H1 (cell line): Measurements from ENCODE around the gene ECI1. TPM values are rescaled to one million over a fixed set of nuclear protein-coding genes. Genes with fewer than 3 reads are reported as not detected.
A peak's percentile ranks its signal among the peaks of the same experiment; 100 is the strongest.

Source experiments
- CTCF ChIA-PET: fragments of 300-600 bp; sonication (Branson Sonifier 250); formaldehyde crosslinking; loops from one replicate; lab custom pipeline; 2021; ENCODE audit not compliant: partially characterized antibody; lab: Charles Lee
- POLR2A ChIA-PET: fragments of 300-600 bp; sonication (Branson Sonifier 250); formaldehyde crosslinking; loops from one replicate; lab custom pipeline; 2021; ENCODE audit warnings: inconsistent platforms; ENCODE audit not compliant: partially characterized antibody; lab: Charles Lee
- DNase-seq, 2 experiments: peaks; one replicate each; pipeline versions ENCODE4 v3.0.0 to v3.0.0-alpha.2; 2010 to 2022; ENCODE audit warnings: low spot score in 2 of 2, low read depth in 1 of 2, mixed read lengths in 1 of 2
- FAIRE-seq: peaks from 2 replicates; lab custom pipeline; 2011; peaks lifted over from hg19 to GRCh38; lab: Jason Lieb, UNC
- H2AFZ ChIP-seq: 2 replicates; pipeline ENCODE4 v1.8.1; 2012; ENCODE audit warnings: low read length, inconsistent platforms
- H2AK5ac ChIP-seq: 2 replicates; pipeline ENCODE4 v1.6.1; 2013; ENCODE audit warnings: low read depth, low read length
- H2BK120ac ChIP-seq: replicated peaks from 2 replicates; pipeline ENCODE3; 2013; ENCODE audit warnings: low read depth, low read length, inconsistent platforms
- H2BK12ac ChIP-seq: 2 replicates; pipeline ENCODE4 v1.6.1; 2013; ENCODE audit warnings: low read depth, low read length
- H2BK15ac ChIP-seq: 2 replicates; pipeline ENCODE4 v1.6.1; 2013; ENCODE audit warnings: low read length
- H2BK20ac ChIP-seq: 2 replicates; pipeline ENCODE4 v1.6.1; 2013; ENCODE audit warnings: low read length
- H2BK5ac ChIP-seq: 2 replicates; pipeline ENCODE4 v1.6.1; 2013; ENCODE audit warnings: low read depth, low read length
- H3K14ac ChIP-seq: 2 replicates; pipeline ENCODE4 v1.6.1; 2013; ENCODE audit warnings: inconsistent platforms; ENCODE audit not compliant: insufficient read length
- H3K18ac ChIP-seq: 2 replicates; pipeline ENCODE4 v1.6.1; 2013; ENCODE audit warnings: low read length; ENCODE audit errors: extremely low read depth
- H3K23ac ChIP-seq: 2 replicates; pipeline ENCODE4 v1.6.1; 2013; ENCODE audit warnings: inconsistent platforms; ENCODE audit not compliant: insufficient read length
- H3K23me2 ChIP-seq: 2 replicates; pipeline ENCODE4 v1.6.1; 2013; ENCODE audit warnings: low read depth, low read length
- H3K27ac ChIP-seq: 2 replicates; pipeline ENCODE4 v1.6.1; 2011; ENCODE audit warnings: low read depth, low read length, inconsistent platforms
- H3K27me3 ChIP-seq, 4 experiments: replicated peaks in 1 of 4; 1 replicate in 1 of 4; 2 replicates in 3 of 4; pipeline versions ENCODE4 v1.6.1 to v1.8.1; 2011 to 2013; ENCODE audit warnings: low read length in 3 of 4, mild to moderate bottlenecking in 3 of 4, inconsistent platforms in 2 of 4, mixed read lengths in 2 of 4, moderate library complexity in 1 of 4; ENCODE audit not compliant: control insufficient read depth in 3 of 4, insufficient read depth in 3 of 4; ENCODE audit errors: extremely low read depth in 1 of 4
- H3K36me3 ChIP-seq, 4 experiments: 2 replicates each; pipeline versions ENCODE4 v1.6.1 to v1.8.1; 2011 to 2013; ENCODE audit warnings: mild to moderate bottlenecking in 4 of 4, low read length in 3 of 4, moderate library complexity in 2 of 4, control low read depth in 1 of 4, inconsistent platforms in 1 of 4; ENCODE audit not compliant: insufficient read depth in 4 of 4, control insufficient read depth in 2 of 4
- H3K4ac ChIP-seq: replicated peaks from 2 replicates; pipeline ENCODE3; 2013; ENCODE audit warnings: low read length, low read depth, mixed read lengths, inconsistent platforms; ENCODE audit not compliant: insufficient read length
- H3K4me1 ChIP-seq, 4 experiments: replicated peaks in 1 of 4; 1 replicate in 1 of 4; 2 replicates in 3 of 4; pipeline versions ENCODE4 v1.6.1 to v1.8.1; 2011 to 2013; ENCODE audit warnings: low read length in 3 of 4, inconsistent platforms in 2 of 4, mixed read lengths in 1 of 4; ENCODE audit not compliant: insufficient read depth in 4 of 4, control insufficient read depth in 3 of 4
- H3K4me2 ChIP-seq, 2 experiments: 2 replicates each; pipeline versions ENCODE4 v1.6.1 to v1.8.1; 2011 to 2013; ENCODE audit warnings: low read depth in 2 of 2, low read length in 2 of 2, control low read depth in 1 of 2, inconsistent platforms in 1 of 2, mild to moderate bottlenecking in 1 of 2; ENCODE audit not compliant: insufficient read depth in 1 of 2
- H3K4me3 ChIP-seq, 4 experiments: fragments of 200-600, 300-600 bp in 1 of 4; sonication (generic), shearing (Covaris generic), sonication (Bioruptor Twin) in 1 of 4; 2 replicates each; pipeline versions ENCODE4 v1.5.1 to v1.8.1; 2011 to 2016; ENCODE audit warnings: low read length in 4 of 4, low read depth in 3 of 4, control low read depth in 2 of 4, inconsistent platforms in 2 of 4, mild to moderate bottlenecking in 2 of 4, mixed read lengths in 1 of 4, moderate library complexity in 1 of 4; ENCODE audit not compliant: insufficient read depth in 2 of 4; ENCODE audit errors: extremely low read depth in 1 of 4
- H3K56ac ChIP-seq: replicated peaks from 2 replicates; pipeline ENCODE3; 2013; ENCODE audit warnings: low read depth, mild to moderate bottlenecking, mixed read lengths, low read length, inconsistent platforms; ENCODE audit not compliant: insufficient read length
- H3K79me1 ChIP-seq: 2 replicates; pipeline ENCODE4 v1.6.1; 2013; ENCODE audit warnings: low read depth, low read length, control low read depth
- H3K79me2 ChIP-seq, 2 experiments: 2 replicates each; pipeline versions ENCODE4 v1.6.1 to v1.8.1; 2012 to 2013; ENCODE audit warnings: low read length in 2 of 2, mild to moderate bottlenecking in 2 of 2, inconsistent platforms in 1 of 2; ENCODE audit not compliant: insufficient read depth in 2 of 2, control insufficient read depth in 1 of 2
- H3K9ac ChIP-seq, 4 experiments: replicated peaks in 1 of 4; 1 replicate in 1 of 4; 2 replicates in 3 of 4; pipeline versions ENCODE4 v1.6.1 to v1.8.1; 2011 to 2013; ENCODE audit warnings: low read depth in 3 of 4, low read length in 3 of 4, control low read depth in 2 of 4, mild to moderate bottlenecking in 2 of 4, moderate library complexity in 2 of 4, inconsistent platforms in 1 of 4; ENCODE audit errors: extremely low read depth in 1 of 4
- H3K9me3 ChIP-seq, 2 experiments: 2 replicates each; pipeline versions ENCODE4 v1.6.1 to v1.8.1; 2012 to 2013; ENCODE audit warnings: mild to moderate bottlenecking in 2 of 2, moderate library complexity in 2 of 2, control low read depth in 1 of 2, inconsistent platforms in 1 of 2, low read depth in 1 of 2, low read length in 1 of 2, mixed read lengths in 1 of 2; ENCODE audit not compliant: insufficient read depth in 2 of 2
- H4K20me1 ChIP-seq, 2 experiments: replicated peaks in 1 of 2; 2 replicates each; pipeline versions ENCODE3 to v1.8.1; 2011 to 2013; ENCODE audit warnings: inconsistent platforms in 2 of 2, low read length in 2 of 2, mild to moderate bottlenecking in 1 of 2; ENCODE audit not compliant: insufficient read depth in 2 of 2, control insufficient read depth in 1 of 2
- H4K5ac ChIP-seq: 2 replicates; pipeline ENCODE4 v1.6.1; 2013; ENCODE audit warnings: low read length, low read depth, mixed read lengths, inconsistent platforms; ENCODE audit not compliant: insufficient read length
- H4K8ac ChIP-seq: 2 replicates; pipeline ENCODE4 v1.8.0; 2013; ENCODE audit warnings: mild to moderate bottlenecking, moderate library complexity, low read length, inconsistent platforms; ENCODE audit not compliant: insufficient read depth; ENCODE audit errors: extremely low read depth
- H4K91ac ChIP-seq: replicated peaks from 2 replicates; pipeline ENCODE3; 2013; ENCODE audit warnings: low read length, mixed read lengths, inconsistent platforms; ENCODE audit not compliant: insufficient read length
- CTCF ChIP-seq, 3 experiments: IDR thresholded peaks; 1 replicate in 2 of 3; 2 replicates in 1 of 3; pipeline versions ENCODE4 v1.5.1 to v1.6.1; 2011; ENCODE audit warnings: low read length in 3 of 3, mild to moderate bottlenecking in 3 of 3, inconsistent platforms in 2 of 3, low read depth in 1 of 3, moderate library complexity in 1 of 3; ENCODE audit not compliant: insufficient read depth in 1 of 3; ENCODE audit errors: control extremely low read depth in 1 of 3
- JUN ChIP-seq: IDR thresholded peaks from 2 replicates; pipeline ENCODE4 v1.6.1; 2011; ENCODE audit warnings: low read depth, mild to moderate bottlenecking, improper control_type of control experiment, low read length
- SIRT6 ChIP-seq: IDR thresholded peaks from one replicate; pipeline ENCODE4 v1.7.1; 2012; ENCODE audit warnings: low read length, inconsistent platforms
- TEAD4 ChIP-seq: IDR thresholded peaks from 2 replicates; pipeline ENCODE4 v1.6.1; 2012; ENCODE audit warnings: low read depth, low read length, inconsistent platforms, mixed read lengths
- ZNF274 ChIP-seq: IDR thresholded peaks from 2 replicates; pipeline ENCODE4 v1.7.0; 2012; ENCODE audit warnings: low read length, borderline replicate concordance; ENCODE audit errors: extremely low read depth
- WGBS, 2 experiments: shearing (Covaris generic) in 1 of 2; methylation state at CpG; one replicate each; pipeline versions ENCODE4 v1.1.6 to v1.1.7; 2013 to 2015; ENCODE audit warnings: low lambda C conversion rate in 2 of 2, mixed read lengths in 2 of 2, inconsistent platforms in 1 of 2, low coverage in 1 of 2, missing lambda C conversion rate in 1 of 2; ENCODE audit not compliant: insufficient replicate concordance in 2 of 2, insufficient coverage in 1 of 2, insufficient read length in 1 of 2; ENCODE audit errors: extremely low coverage in 1 of 2, missing lambda C conversion rate in 1 of 2; 5-methylcytosine and 5-hydroxymethylcytosine counted together
- long read RNA-seq, 2 experiments: library from RNA in 1 of 2; library from capped mRNA in 1 of 2; stranded (forward); transcript quantifications; one replicate each; pipeline ENCODE4 v2.0.0, GENCODE V29; 2021; ENCODE audit warnings: inconsistent platforms in 1 of 2
- polyA minus RNA-seq, 3 experiments: library from RNA; depleted of rRNA, polyadenylated mRNA; stranded (reverse); fragments of >200 nt; gene quantifications; 1 replicate in 2 of 3; 2 replicates in 1 of 3; pipeline ENCODE4 v1.2.3, GENCODE V29; 2011
- polyA plus RNA-seq, 7 experiments: library from polyadenylated mRNA; depleted of rRNA in 3 of 7; stranded (reverse) in 5 of 7; unstranded in 2 of 7; fragments of >200 nt in 5 of 7; fragments of 200-250 nt in 2 of 7; gene quantifications; 1 replicate in 5 of 7; 2 replicates in 1 of 7; 4 replicates in 1 of 7; pipeline versions ENCODE4 v1.2.1 to v1.2.3, GENCODE V29; 2011 to 2013; ENCODE audit warnings: missing spikeins in 2 of 7, mixed read lengths in 2 of 7
- total RNA-seq: library from RNA; stranded (reverse); fragmentation: NEBNext Ultra II Directional; extraction: Animal tissue kit (Norgen Biotek cat#: 25700); gene quantifications from 2 replicates; pipeline ENCODE4 v1.2.1, GENCODE V29; 2021

Gene ECI1
- 79.5 and 80.0 TPM in 2 replicates for total RNA-seq
- 151 and 154 TPM in 2 replicates for polyA plus RNA-seq (2011; rRNA removed)
- 133 TPM for polyA plus RNA-seq (2011; cell fraction: cytosol; rRNA removed)
- polyA plus RNA-seq (2011; cell fraction: nucleus; rRNA removed) = 128 TPM
- 67.8 to 120 TPM (median 104 TPM) in 4 replicates for polyA plus RNA-seq (2012, experiment 1 of 2)
- polyA plus RNA-seq (2012, experiment 2 of 2) = 83.0 TPM
- 59.9 TPM for polyA plus RNA-seq (2013, experiment 1 of 2)
- 52.9 TPM for polyA plus RNA-seq (2013, experiment 2 of 2)
- polyA minus RNA-seq (2011; rRNA and poly(A)+ RNA removed) = 20.6 and 24.2 TPM in 2 replicates
- 42.8 TPM for polyA minus RNA-seq (2011; cell fraction: cytosol; rRNA and poly(A)+ RNA removed)
- 39.6 TPM for polyA minus RNA-seq (2011; cell fraction: nucleus; rRNA and poly(A)+ RNA removed)
- long read RNA-seq, experiment 1, transcript ECI1-206 (6 exons, 961 nt) = major isoform, 29 of 75 reads
- long read RNA-seq, experiment 1, transcript ECI1-201 (7 exons, 1,541 nt) = minor isoform, 28 of 75 reads
- long read RNA-seq, experiment 1, partial matches to known transcripts = 11 of 75 reads
- long read RNA-seq, experiment 1, other reads (novel, unspliced or antisense) = 7 of 75 reads
- long read RNA-seq, experiment 2, partial matches to known transcripts = 1 of 3 reads
- long read RNA-seq, experiment 2, other reads (novel, unspliced or antisense) = 0 of 3 reads

- Histone ChIP-seq H2BK5ac (peak within 1 kb of the TSS; percentile 90), H2AFZ (no peak within 1 kb of the TSS), H2BK20ac (no peak within 1 kb of the TSS), H3K9me3 (no peaks in the 10 kb centered on the region), H3K79me1 (peaks cover 4% of the 10 kb centered on the region; the same call in 1 of the 2 replicates), H2BK15ac (no peak within 1 kb of the TSS), H4K20me1 (peaks cover 6 to 13% of the 10 kb centered on the region in 2 experiments), H3K9ac (peak within 1 kb of the TSS; percentile 68 to 95 (median 79)), H2AK5ac (peak within 1 kb of the TSS; percentile 9; the same call in 1 of the 2 replicates), H2BK12ac (peak within 1 kb of the TSS; percentile 68; the same call in 1 of the 2 replicates), H3K23ac (no peak within 1 kb of the TSS), H3K4me1 (peaks cover 4 to 6% (median 5%) of the 10 kb centered on the region in 4 experiments; a peak in 6 of 7 replicates), H4K8ac (peak within 1 kb of the TSS; percentile 96), H3K23me2 (peaks cover 3% of the 10 kb centered on the region; the same call in 1 of the 2 replicates), H3K18ac (peak within 1 kb of the TSS; percentile 78), H3K79me2 (peaks cover 0 to 23% of the 10 kb centered on the region in 2 experiments; a peak in 2 of 4 replicates), H3K36me3 (peaks cover 19 to 46% (median 34%) of the 10 kb centered on the region in 4 experiments), H3K4me2 (peak within 1 kb of the TSS; percentile 63 to 84), H3K4ac (no peak within 1 kb of the TSS), H3K4me3 (peak within 1 kb of the TSS; percentile 76 to 95 (median 83)), H3K27me3 (no peaks in the 10 kb centered on the region), H2BK120ac (no peak within 1 kb of the TSS), H4K91ac (no peak within 1 kb of the TSS), H3K14ac (no peak within 1 kb of the TSS), H3K56ac (peak within 1 kb of the TSS; percentile 42), H3K27ac (peak within 1 kb of the TSS; percentile 86), H4K5ac (peak within 1 kb of the TSS; percentile 87)
- DNase-seq (peak; percentile 84 to 96), FAIRE-seq (no peak)
- 6% methylated on average over 82 of the region's 88 CpGs; no CpG with 5 or more reads in 1 of the 2 experiments for WGBS, 2 experiments
- ChIA-PET POLR2A (interaction anchor here (0.6 to 13.9 kb wide), 41 partner anchors 12 to 352 kb away, joined by 3 to 228 read pairs (median 5); partner anchors contain the start of genes AMDHD2, CEMP1, DNASE1L2 and E4F1), CTCF (interaction anchor here (0.5 to 2.6 kb wide), 20 partner anchors 9 to 695 kb away, joined by 3 to 26 read pairs (median 4); partner anchors contain the start of gene DNASE1L2)
- TF ChIP-seq SIRT6 = no peak
- TF ChIP-seq CTCF (IDR thresholded peaks at IDR 0.05; ENCODE audit: control extremely low read depth in 1 of 3, insufficient read depth in 1 of 3, low read depth in 1 of 3, low read length in 3 of 3) = peak; percentile 61 to 63 (median 63)
- no peak for TF ChIP-seq ZNF274
- no peak for TF ChIP-seq JUN
- no peak for TF ChIP-seq TEAD4
Observed at GRCh38 chr16:2251296-2252111, at the start of gene ECI1. ECI1 (minus strand) TSS chr16:2251587; CDS start chr16:2251566, 21 bp downstream.
